Kidney (tissue), 14 donors: ENCODE data around the gene HOXA2. TPM values are rescaled to one million over a fixed set of nuclear protein-coding genes. Genes with fewer than 3 reads are reported as not detected.

Experiments used
- DNase-seq, 5 donors: peaks; one replicate each; pipeline ENCODE4 v3.0.0-alpha.2; 2013 to 2020
- FAIRE-seq: peaks from 2 replicates; lab custom pipeline; 2012; peaks lifted over from hg19 to GRCh38; lab: Jason Lieb, UNC
- H3K27ac ChIP-seq, 2 donors: one replicate each; pipeline ENCODE4 v1.7.0; 2013; ENCODE audit warnings: low read depth in 2 of 2, low read length in 2 of 2, inconsistent platforms in 1 of 2
- H3K27me3 ChIP-seq: one replicate; pipeline ENCODE4 v1.7.1; 2013; ENCODE audit warnings: low read length, inconsistent platforms; ENCODE audit not compliant: control insufficient read depth, insufficient read depth
- H3K36me3 ChIP-seq, 3 donors: one replicate each; pipeline versions ENCODE4 v1.7.0 to v1.7.1; 2013; ENCODE audit warnings: low read length in 3 of 3, control low read depth in 1 of 3, inconsistent platforms in 1 of 3; ENCODE audit not compliant: insufficient read depth in 3 of 3, control insufficient read depth in 2 of 3
- H3K4me1 ChIP-seq, 3 donors: one replicate each; pipeline versions ENCODE4 v1.7.0 to v1.7.1; 2013; ENCODE audit warnings: low read length in 3 of 3, inconsistent platforms in 1 of 3, low read depth in 1 of 3; ENCODE audit not compliant: control insufficient read depth in 2 of 3, insufficient read depth in 2 of 3
- H3K4me3 ChIP-seq, 3 donors: one replicate each; pipeline versions ENCODE4 v1.7.0 to v1.8.1; 2013; ENCODE audit warnings: low read length in 3 of 3, control low read depth in 1 of 3, inconsistent platforms in 1 of 3
- H3K9ac ChIP-seq, 3 donors: one replicate each; pipeline versions ENCODE4 v1.7.0 to v1.7.1; 2013; ENCODE audit warnings: low read length in 3 of 3, control low read depth in 1 of 3, inconsistent platforms in 1 of 3
- H3K9me3 ChIP-seq, 3 donors: one replicate each; pipeline versions ENCODE4 v1.7.0 to v1.7.1; 2013; ENCODE audit warnings: low read length in 3 of 3, control low read depth in 1 of 3, inconsistent platforms in 1 of 3; ENCODE audit not compliant: control insufficient read depth in 2 of 3, insufficient read depth in 1 of 3
- CTCF ChIP-seq: IDR thresholded peaks from 3 replicates; pipeline ENCODE4 v1.5.1; 2012; ENCODE audit warnings: mild to moderate bottlenecking, moderate library complexity, borderline replicate concordance; ENCODE audit not compliant: insufficient read depth; ENCODE audit errors: extremely low read depth
- intact Hi-C: fragments of 100-400 bp; cut with DNase I; formaldehyde crosslinking; loops from one replicate; pipeline ENCODE4 v1.11.1; 2022
- polyA plus RNA-seq: library from polyadenylated mRNA; stranded (reverse); fragments of 350-450 nt; fragmentation: Illumina TruSeq; extraction: RNeasy Lipid Tissue Mini Kit (QIAGEN cat#74804); gene quantifications from one replicate; pipeline ENCODE4 v1.2.3, GENCODE V29; 2014; ENCODE audit warnings: low read depth, low replicate concordance; ENCODE audit not compliant: insufficient read depth
- total RNA-seq: library from RNA; stranded (reverse); fragmentation: NEBNext Ultra II Directional; extraction: Animal tissue kit (Norgen Biotek cat#: 25700); gene quantifications from one replicate; pipeline ENCODE4 v1.2.1, GENCODE V29; 2021
- donor health status: control.
- donor health status: control.
- donor health status: control.
- donor health status: control.
- donor health status: control.
- donor health status: DM: yes; HTN: yes; CAD: no.
- donor health status: Normal renal cell carcinoma (clear cell type).

The HOXA2 gene
- total and polyA plus RNA-seq, 2 donors from 2014 or later: 1.3 to 2.9 TPM

- H3K9ac ChIP-seq: peak overlapping the region; percentile 61 to 97 (median 64)
- FAIRE-seq (no peak), DNase-seq (peak in 3 of 5 donors; percentile 69 to 87 (median 79))
- H3K36me3 ChIP-seq: peaks cover 2 to 16% (median 7%) of the 10 kb centered on the region in 3 donors
- peaks cover 9 to 31% (median 13%) of the 10 kb centered on the region in 3 donors for H3K4me1 ChIP-seq
- H3K9me3 ChIP-seq: no peaks in the 10 kb centered on the region
- H3K4me3 ChIP-seq: peak overlapping the region; percentile 38 to 89 (median 45)
- no peaks in the 10 kb centered on the region for H3K27me3 ChIP-seq
- intact Hi-C loops: no loop called here
- no peak for TF ChIP-seq CTCF
- peak overlapping the region; percentile 76 to 97 for H3K27ac ChIP-seq
Measured at GRCh38 chr7:27139334-27140125, 37.0 kb upstream of the HOXA2 start.

DNA sequence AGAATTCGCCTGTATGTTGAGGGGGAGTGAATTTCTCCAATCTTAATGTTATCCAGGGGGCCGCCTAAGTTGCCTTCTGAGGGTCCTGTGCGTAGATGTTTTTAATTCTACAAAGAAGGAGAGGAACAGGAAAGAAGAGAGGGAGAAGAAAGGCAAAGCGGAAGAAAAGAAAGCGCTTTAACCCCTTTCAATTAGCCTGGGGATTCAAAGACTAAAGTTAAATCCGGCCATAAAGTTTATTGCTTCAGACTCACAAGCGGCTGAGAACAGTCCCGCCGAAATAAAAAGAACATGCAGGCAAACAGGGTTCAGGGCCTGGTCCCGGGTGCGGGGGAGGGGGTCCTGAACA is 36.5 kb upstream of the HOXA2 start:
- intact Hi-C loops: no loop called here

DNA sequence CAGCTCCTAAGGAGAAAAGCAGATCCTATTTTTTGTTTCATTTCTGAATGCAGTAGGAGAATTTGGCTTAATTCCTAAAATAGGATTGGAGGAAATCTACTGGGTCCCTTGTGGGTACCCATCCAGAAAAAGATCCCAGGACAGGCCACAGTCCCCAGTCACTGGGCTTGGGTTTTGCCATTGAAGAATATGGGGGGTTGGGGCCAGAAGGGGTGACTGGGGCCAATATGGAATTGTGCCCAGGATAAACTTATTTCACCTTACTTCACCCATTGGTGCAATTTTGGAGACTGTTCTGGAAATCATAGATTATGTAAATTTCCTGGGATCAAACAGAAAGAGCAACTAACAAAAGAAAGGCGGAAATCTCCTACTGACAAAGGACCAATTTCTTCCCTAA is 36.0 kb upstream of the HOXA2 start:
- FAIRE-seq (no peak), DNase-seq (peak in 1 of 5 donors; percentile 51)
- H3K4me1 ChIP-seq: peaks cover 9 to 37% (median 20%) of the 10 kb centered on the region in 3 donors
- peaks cover 2 to 16% (median 7%) of the 10 kb centered on the region in 3 donors for H3K36me3 ChIP-seq
- TF ChIP-seq CTCF: no peak
- H3K9ac ChIP-seq: peak overlapping the region; percentile 15 to 97 (median 41)
- no peaks in the 10 kb centered on the region for H3K9me3 ChIP-seq
- H3K27ac ChIP-seq: peak overlapping the region; percentile 76 to 97
- H3K4me3 ChIP-seq: peak overlapping the region in 1 of 3 donors; percentile 89
- H3K27me3 ChIP-seq: no peaks in the 10 kb centered on the region
- intact Hi-C loops: no loop called here

More for the DNA sequence above, 36.5 kb upstream of the HOXA2 start:
- DNase-seq (peak in 1 of 5 donors; percentile 79), FAIRE-seq (no peak)
- H3K27ac ChIP-seq: peak overlapping the region; percentile 76 to 97
- peak overlapping the region in 2 of 3 donors; percentile 37 to 89 for H3K4me3 ChIP-seq
- H3K36me3 ChIP-seq: peaks cover 2 to 16% (median 7%) of the 10 kb centered on the region in 3 donors
- H3K27me3 ChIP-seq: no peaks in the 10 kb centered on the region
- H3K4me1 ChIP-seq: peaks cover 9 to 33% (median 16%) of the 10 kb centered on the region in 3 donors
- H3K9ac ChIP-seq: peak overlapping the region; percentile 15 to 97 (median 28)
- TF ChIP-seq CTCF: no peak
- H3K9me3 ChIP-seq: no peaks in the 10 kb centered on the region
